HG03159 (cell line): ENCODE results near the gene POLR3B.
A peak's percentile ranks its signal among the peaks of the same experiment; 100 is the strongest.
"Not testable (repeated sequence)": the region's sequence is repeated elsewhere in the genome, so short reads cannot be mapped to it uniquely, and the experiment has no call there.

Experiments used
- ATAC-seq: cut with Tn5 transposase; IDR thresholded peaks from one replicate; pipeline ENCODE4 v1.9.1; 2021; ENCODE audit warnings: mild to moderate bottlenecking, moderate library complexity; ENCODE audit not compliant: unreplicated experiment

The POLR3B gene

DNA sequence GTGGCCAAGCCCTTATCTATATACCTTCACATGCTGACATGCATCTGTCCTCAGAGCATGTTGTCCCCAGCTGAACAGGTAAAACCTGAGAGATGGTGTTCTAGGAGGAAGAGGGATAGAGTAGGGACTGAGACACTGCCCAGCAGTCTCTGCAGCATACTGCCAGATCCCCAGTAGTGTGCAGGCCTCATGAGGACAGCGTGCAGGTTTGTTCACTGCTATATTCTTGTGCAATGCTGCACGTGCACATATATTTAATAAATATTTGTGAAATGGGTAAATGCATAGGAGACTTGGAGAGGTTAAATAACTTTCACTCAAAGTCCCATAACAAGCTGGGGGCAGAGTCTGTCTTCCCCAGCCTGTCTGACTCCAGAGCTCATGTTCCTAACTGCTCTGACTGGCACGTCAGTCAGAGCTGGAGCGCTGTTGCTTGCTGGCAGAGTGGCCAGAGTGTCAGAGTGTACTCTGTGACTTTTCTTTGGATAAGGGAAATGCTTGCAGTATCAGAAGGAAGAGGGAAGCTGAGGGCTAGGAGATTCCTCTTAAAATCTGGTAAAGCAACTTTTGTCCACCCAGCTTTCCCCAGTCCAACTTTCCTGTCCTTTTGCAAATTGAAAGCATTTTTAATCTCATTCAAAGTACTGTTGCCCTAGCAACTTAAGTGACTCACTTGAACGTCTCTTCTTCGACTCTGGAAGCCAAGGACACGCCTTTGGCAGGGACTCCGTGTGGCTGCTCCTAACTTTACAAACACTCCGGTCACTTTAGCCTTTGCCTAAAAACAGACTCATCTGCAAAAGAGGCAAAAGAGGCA is 14.9 kb upstream of the POLR3B start:
- ATAC-seq: no peak

DNA sequence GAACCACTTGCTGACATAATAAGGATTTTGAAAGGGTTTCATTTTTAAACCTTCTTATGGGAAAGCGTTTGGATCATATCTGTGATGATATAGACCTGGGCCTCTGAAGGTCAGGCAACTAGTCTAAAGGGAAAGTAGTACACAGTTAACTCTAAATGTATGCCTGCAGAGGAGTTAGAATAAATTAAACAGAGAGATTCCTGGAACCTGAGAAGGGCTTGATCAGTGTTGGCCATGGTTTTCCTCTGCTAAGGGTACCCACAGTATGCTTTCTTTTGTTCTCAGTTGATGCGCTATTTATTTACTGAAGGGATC is 14.4 kb upstream of the POLR3B start:
- no peak for ATAC-seq

DNA sequence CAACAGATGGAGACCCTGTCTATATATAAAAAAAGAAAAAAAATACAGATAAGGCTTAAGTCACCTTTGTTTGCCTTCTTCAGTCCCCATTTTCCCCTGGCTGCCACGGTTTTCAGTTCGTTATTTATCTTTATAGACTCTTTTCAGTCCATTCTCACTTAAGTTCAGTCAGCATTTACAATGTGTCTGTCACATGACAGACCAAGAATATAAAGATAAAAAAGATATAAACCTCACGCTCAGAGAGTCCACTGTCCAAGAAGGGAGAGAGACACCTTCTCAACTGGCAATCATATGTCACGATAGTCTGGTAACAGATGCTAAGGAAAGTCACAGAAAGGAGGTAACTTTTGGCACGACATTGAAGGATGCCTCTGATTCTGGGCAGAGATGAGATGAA is 13.4 kb upstream of the POLR3B start:
- no peak for ATAC-seq

- no peak for ATAC-seq
Measured at GRCh38 chr12:106345746-106346145, 11.8 kb upstream of the POLR3B start.

DNA sequence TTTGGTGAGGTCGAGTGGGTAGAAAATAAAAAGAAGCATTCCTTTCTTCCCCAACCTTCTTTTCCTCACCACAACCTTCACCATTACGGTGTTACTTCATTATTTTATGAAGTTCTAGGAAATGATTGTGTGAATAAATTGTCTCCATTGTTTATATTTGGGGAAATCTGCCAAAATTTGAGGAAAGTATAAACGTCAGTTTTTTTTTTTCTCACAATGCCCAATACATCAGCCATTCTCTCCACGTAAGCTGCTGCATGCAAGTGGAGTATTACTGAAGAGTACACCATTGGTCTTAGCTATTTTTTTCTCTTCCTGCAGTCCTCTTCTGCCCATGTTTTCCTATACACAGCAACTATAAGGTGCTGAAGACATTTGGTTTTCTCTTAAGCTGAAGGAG is 9.1 kb upstream of the POLR3B start:
- no peak for ATAC-seq

- ATAC-seq: no peak
Measured at GRCh38 chr12:106353175-106353574, 4.4 kb upstream of the POLR3B start.

DNA sequence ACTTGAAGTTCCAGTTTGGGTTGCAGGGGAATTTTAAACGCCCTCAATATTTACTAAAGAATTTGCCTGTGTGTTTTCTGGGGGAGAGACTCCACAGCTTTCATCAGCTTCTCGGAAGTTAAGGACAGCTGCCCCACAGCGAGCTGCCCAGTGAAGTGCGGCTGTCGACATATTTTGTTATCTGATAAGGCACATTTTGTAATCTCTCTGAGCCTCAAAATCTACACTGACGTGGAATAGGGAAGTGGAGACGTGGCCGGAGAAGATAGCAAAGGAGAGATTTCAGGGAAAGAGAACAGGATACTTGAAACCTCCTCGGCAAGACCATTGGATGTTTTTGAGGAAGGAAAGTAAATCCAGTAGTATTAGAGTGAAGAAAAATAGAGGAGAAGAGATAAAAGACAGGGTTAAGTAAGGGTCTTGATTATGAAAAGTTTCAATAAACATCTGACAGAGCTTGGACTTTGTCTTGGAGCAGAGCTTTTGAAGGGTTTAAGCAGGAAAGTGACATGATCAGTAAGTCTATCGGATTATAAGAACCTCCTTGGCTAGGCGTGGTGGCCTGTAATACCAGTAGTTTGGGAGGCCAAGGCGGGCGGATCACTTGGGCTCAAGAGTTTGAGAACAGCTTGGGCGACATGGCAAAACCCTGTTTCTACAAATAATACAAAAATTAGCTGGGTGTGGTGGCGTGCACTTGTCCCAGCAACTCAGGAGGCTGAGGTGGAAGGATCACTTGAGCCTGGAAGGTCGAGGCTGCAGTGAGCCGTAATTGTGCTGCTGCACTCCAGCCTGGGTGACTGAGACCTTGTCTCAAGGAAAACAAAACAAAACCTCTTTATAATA is 1.1 kb downstream of the POLR3B start:
- ATAC-seq: peak; percentile 10

- no peak for ATAC-seq
Measured at GRCh38 chr12:106359646-106360399, 2.3 kb downstream of the POLR3B start.

DNA sequence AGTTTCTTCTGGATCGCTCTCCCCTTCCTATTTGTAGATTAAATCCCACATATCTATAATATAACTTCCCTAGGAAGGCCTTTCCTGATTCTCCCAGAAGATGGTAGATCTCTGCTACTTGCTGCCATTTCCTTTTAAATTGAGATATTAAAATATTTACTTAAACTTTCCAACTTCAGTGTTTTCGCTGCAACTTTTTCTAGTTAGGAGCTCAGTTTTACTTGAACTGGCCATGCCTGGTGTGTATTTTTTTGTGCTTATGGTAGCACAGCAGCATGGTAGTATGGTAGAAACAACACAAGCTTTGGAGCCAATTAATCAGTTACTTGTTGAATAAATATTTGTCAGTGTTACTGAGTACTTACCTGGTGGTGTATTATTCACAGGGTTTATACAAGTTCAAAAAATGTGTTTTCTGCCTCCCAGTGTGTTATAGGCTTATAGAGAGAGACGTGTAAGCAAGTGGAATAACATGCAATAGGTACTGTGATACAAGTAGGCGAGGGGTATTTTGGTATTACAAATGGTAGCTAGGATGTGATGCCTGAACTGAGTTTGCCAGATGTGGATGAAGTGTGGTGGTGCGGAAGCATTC is 2.9 kb downstream of the POLR3B start:
- ATAC-seq: no peak

- no peak for ATAC-seq
Measured at GRCh38 chr12:106362971-106363370, 5.4 kb downstream of the POLR3B start.

- no peak for ATAC-seq
Measured at GRCh38 chr12:106364261-106364660, 6.7 kb downstream of the POLR3B start.

- no peak for ATAC-seq
Measured at GRCh38 chr12:106369624-106370346, 12.2 kb downstream of the POLR3B start.

GRCh38 chr12:106378788-106379187 is 21.2 kb downstream of the POLR3B start:
- no peak for ATAC-seq

DNA sequence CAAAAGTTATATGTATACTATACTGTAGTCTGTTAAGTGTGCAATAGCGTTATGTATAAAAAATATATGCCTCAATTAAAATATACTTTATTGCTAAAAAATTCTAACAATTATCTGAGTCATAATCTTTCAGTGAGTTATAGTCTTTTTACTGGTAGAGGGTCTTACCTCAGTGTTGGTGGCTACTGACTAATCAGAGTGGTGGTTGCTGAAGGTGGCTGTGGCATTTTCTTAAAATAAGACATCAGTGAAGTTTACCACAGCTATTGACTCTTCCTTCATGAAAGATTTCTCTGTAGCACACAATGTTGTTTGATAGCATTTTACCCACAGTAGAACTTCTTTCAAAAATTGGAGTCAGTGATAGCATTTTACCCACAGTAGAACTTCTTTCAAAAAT is 23.4 kb downstream of the POLR3B start:
- ATAC-seq: no peak

DNA sequence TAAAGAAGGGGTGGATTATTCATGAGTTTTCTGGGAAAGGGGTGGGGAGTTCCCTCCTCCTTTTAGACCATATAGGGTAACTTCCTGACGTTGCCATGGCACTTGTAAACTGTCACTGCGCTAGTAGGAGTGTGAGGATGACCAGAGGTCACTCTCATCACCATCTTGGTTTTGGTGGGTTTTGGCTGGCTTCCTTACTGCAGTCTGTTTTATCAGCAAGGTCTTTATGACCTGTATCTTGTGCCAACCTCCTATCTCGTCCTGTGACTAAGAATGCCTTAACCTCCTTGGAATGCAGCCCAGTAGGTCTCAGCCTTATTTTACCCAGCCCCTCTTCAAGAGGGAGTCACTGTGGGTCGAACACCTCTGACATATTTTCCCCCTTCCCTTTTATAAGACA is 24.3 kb downstream of the POLR3B start:
- ATAC-seq: not testable (repeated sequence)

DNA sequence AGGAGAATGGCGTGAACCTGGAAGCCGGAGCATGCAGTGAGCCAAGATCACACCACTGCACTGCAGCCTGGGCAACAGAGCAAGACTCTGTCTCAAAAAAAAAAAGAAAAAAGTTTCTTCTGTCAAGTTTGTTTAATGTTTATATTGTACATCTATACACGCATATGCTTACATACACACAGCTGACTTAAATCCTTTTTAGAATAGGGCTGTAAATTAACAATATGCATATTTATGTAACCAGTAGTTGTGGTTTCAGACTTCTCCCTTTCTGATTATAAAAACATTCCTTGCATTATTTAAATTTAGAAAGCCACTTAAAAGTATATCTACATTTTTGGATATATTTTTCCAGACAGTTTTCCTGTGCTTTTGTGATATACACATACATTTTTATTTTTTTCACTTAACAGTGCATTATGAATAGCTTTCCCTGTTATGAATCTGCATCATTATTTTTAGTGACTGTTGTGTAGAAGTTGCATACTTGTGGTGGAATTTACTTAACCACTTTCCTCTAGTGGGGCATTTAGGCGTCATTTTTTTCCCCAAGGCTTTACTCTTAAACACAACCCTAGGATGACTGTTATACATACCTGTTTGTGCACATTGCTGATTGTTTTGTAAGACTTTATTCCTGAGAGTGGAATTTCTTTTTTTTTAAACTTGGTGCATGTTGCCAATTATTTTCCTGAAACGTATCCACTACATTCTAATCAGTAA is 29.4 kb downstream of the POLR3B start:
- ATAC-seq: no peak

DNA sequence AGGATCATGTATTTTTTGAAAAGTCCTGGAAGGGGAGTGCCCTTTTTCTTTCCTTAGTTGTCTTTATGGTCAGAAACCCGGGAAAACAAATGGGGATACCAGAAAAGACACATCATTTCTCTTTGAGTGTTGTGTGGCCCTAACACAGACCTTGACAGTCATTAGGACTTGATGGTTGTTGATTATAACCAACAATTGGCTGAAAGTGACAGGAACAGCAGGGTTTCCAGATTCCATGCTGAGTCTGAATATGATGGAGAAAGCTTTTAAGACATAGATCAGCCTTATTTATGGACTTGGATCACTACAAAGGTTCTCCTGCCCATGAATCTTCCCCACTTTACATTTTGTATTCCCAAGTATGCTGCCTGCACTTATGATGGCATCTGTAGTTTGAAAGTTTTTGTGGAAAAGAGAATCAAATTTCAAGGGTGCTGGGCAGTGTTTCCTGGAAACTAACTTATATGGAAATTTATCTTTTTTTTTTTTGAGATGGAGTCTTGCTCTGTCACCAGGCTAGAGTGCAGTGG is 30.4 kb downstream of the POLR3B start:
- no peak for ATAC-seq

- no peak for ATAC-seq
Measured at GRCh38 chr12:106389151-106389550, 31.6 kb downstream of the POLR3B start.

GRCh38 chr12:106392759-106393158 is 35.2 kb downstream of the POLR3B start:
- no peak for ATAC-seq

DNA sequence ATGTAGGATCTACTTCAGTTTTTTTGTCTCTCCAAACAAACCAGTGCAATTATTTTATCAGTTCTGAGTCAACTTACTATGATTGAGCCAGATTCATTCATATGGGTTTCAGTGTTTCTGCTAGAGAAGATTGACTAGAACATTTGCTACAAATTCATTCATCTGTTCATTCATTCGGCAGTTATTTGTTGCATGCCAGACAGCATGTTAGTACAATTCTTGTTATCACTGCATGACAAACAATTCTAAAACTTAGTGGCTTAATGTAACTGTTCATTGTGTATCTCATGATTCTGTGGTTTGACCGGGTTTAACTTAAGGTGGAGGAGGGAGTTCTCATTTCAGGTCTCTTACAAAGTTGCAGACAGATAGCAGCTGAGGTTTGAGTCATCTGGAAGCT is 52.3 kb downstream of the POLR3B start:
- ATAC-seq: no peak
